Large intestine (tissue), 3 donors: ENCODE results near the gene BACH2. TPM values are rescaled to one million over a fixed set of nuclear protein-coding genes. Genes with fewer than 3 reads are reported as not detected.
"Not testable (repeated sequence)": the region's sequence is repeated elsewhere in the genome, so short reads cannot be mapped to it uniquely, and the experiment has no call there.

Experiments used
- DNase-seq, 2 donors: peaks; one replicate each; pipeline versions ENCODE4 v3.0.0 to v3.0.0-alpha.2; 2013
- H3K27ac ChIP-seq: one replicate; pipeline ENCODE4 v1.5.1; 2013; ENCODE audit warnings: low read length
- H3K27me3 ChIP-seq: 2 replicates; pipeline ENCODE4 v1.6.1; 2013; ENCODE audit warnings: low read length; ENCODE audit not compliant: control insufficient read depth, insufficient read depth
- H3K36me3 ChIP-seq: 2 replicates; pipeline ENCODE4 v1.6.1; 2013; ENCODE audit warnings: low read length; ENCODE audit not compliant: control insufficient read depth, insufficient read depth
- H3K4me1 ChIP-seq: one replicate; pipeline ENCODE4 v1.6.1; 2013; ENCODE audit warnings: low read length; ENCODE audit not compliant: control insufficient read depth, insufficient read depth
- H3K4me3 ChIP-seq: one replicate; pipeline ENCODE4 v1.5.1; 2013; ENCODE audit warnings: low read length
- H3K9me3 ChIP-seq: one replicate; pipeline ENCODE4 v1.6.1; 2013; ENCODE audit warnings: mild to moderate bottlenecking, low read depth, low read length, moderate library complexity; ENCODE audit not compliant: control insufficient read depth
- WGBS: methylation state at CpG from one replicate; pipeline ENCODE4 v1.1.5; 2013; ENCODE audit warnings: low lambda C conversion rate; ENCODE audit not compliant: insufficient coverage; 5-methylcytosine and 5-hydroxymethylcytosine counted together
- polyA plus RNA-seq: library from polyadenylated mRNA; unstranded; fragments of 120-200 nt; gene quantifications from one replicate; pipeline ENCODE4 v1.2.1, GENCODE V29; 2013

Gene BACH2
- polyA plus RNA-seq, 1 donor = 2.8 TPM

- no peaks in the 10 kb centered on the region for H3K27me3 ChIP-seq
- no peaks in the 10 kb centered on the region for H3K9me3 ChIP-seq
- 39% methylated on average over 3 of the region's 5 CpGs for WGBS
- H3K27ac ChIP-seq = no peak overlapping the region
- DNase-seq = no peak
- H3K4me3 ChIP-seq = no peak overlapping the region
- H3K4me1 ChIP-seq = no peaks in the 10 kb centered on the region
- H3K36me3 ChIP-seq = no peaks in the 10 kb centered on the region
Measured at GRCh38 chr6:90126181-90126580, 170.5 kb downstream of the BACH2 start.

- Histone ChIP-seq H3K4me1 (no peaks in the 10 kb centered on the region), H3K4me3 (no peak overlapping the region), H3K36me3 (no peaks in the 10 kb centered on the region), H3K27ac (no peak overlapping the region), H3K27me3 (no peaks in the 10 kb centered on the region), H3K9me3 (no peaks in the 10 kb centered on the region)
- 66% methylated on average over 4 of the region's 5 CpGs for WGBS
- DNase-seq = no peak
Measured at GRCh38 chr6:90124874-90125510, 171.7 kb downstream of the BACH2 start.

- WGBS = 90% methylated on average over 2 of the region's 7 CpGs
Measured at GRCh38 chr6:90123831-90124230, 172.8 kb downstream of the BACH2 start.

GRCh38 chr6:90121982-90122381 lies 174.7 kb downstream of the BACH2 start:
- Histone ChIP-seq H3K27me3 (no peaks in the 10 kb centered on the region), H3K4me3 (no peak overlapping the region), H3K9me3 (no peaks in the 10 kb centered on the region), H3K36me3 (no peaks in the 10 kb centered on the region), H3K4me1 (no peaks in the 10 kb centered on the region), H3K27ac (no peak overlapping the region)
- no peak for DNase-seq
- no CpG with 5 or more reads among the region's 4 CpGs for WGBS

More at GRCh38 chr6:90123831-90124230, 172.8 kb downstream of the BACH2 start:
- H3K27me3 ChIP-seq = no peaks in the 10 kb centered on the region
- H3K9me3 ChIP-seq = no peaks in the 10 kb centered on the region
- no peaks in the 10 kb centered on the region for H3K4me1 ChIP-seq
- H3K4me3 ChIP-seq = no peak overlapping the region
- no peaks in the 10 kb centered on the region for H3K36me3 ChIP-seq
- DNase-seq = no peak
- H3K27ac ChIP-seq = no peak overlapping the region

- whole genome bisulfite sequencing = no CpG with 5 or more reads among the region's 2 CpGs
- Histone ChIP-seq H3K36me3 (no peaks in the 10 kb centered on the region), H3K27me3 (no peaks in the 10 kb centered on the region), H3K4me3 (no peak overlapping the region), H3K4me1 (no peaks in the 10 kb centered on the region), H3K9me3 (no peaks in the 10 kb centered on the region), H3K27ac (no peak overlapping the region)
- no peak for DNase-seq
Measured at GRCh38 chr6:90120327-90120726, 176.3 kb downstream of the BACH2 start.

GRCh38 chr6:90119618-90120017 lies 177.0 kb downstream of the BACH2 start:
- WGBS = 78% methylated on average over 1 of the region's 3 CpGs

GRCh38 chr6:90118581-90118980 lies 178.1 kb downstream of the BACH2 start:
- 100% methylated on average over 1 of the region's 2 CpGs for WGBS
- H3K4me1 ChIP-seq = no peaks in the 10 kb centered on the region

More at GRCh38 chr6:90119618-90120017, 177.0 kb downstream of the BACH2 start:
- H3K27me3 ChIP-seq = no peaks in the 10 kb centered on the region
- no peak for DNase-seq
- no peak overlapping the region for H3K27ac ChIP-seq
- H3K4me1 ChIP-seq = no peaks in the 10 kb centered on the region
- H3K9me3 ChIP-seq = no peaks in the 10 kb centered on the region
- H3K4me3 ChIP-seq = no peak overlapping the region
- no peaks in the 10 kb centered on the region for H3K36me3 ChIP-seq

GRCh38 chr6:90118069-90118468 lies 178.6 kb downstream of the BACH2 start:
- WGBS = 100% methylated on average over 1 of the region's 1 CpG
- H3K27me3 ChIP-seq = no peaks in the 10 kb centered on the region

More at GRCh38 chr6:90118581-90118980, 178.1 kb downstream of the BACH2 start:
- Histone ChIP-seq H3K4me3 (no peak overlapping the region), H3K27me3 (no peaks in the 10 kb centered on the region), H3K27ac (no peak overlapping the region), H3K9me3 (no peaks in the 10 kb centered on the region), H3K36me3 (no peaks in the 10 kb centered on the region)
- no peak for DNase-seq

GRCh38 chr6:90116126-90116525 lies 180.5 kb downstream of the BACH2 start:
- H3K36me3 ChIP-seq, H3K4me1 ChIP-seq, H3K4me3 ChIP-seq, H3K9me3 ChIP-seq, H3K27me3 ChIP-seq, DNase-seq, H3K27ac ChIP-seq: not testable (repeated sequence)
- 100% methylated on average over 1 of the region's 3 CpGs for WGBS

More at GRCh38 chr6:90118069-90118468, 178.6 kb downstream of the BACH2 start:
- Histone ChIP-seq H3K4me1 (no peaks in the 10 kb centered on the region), H3K27ac (no peak overlapping the region), H3K36me3 (no peaks in the 10 kb centered on the region), H3K9me3 (no peaks in the 10 kb centered on the region), H3K4me3 (no peak overlapping the region)
- no peak for DNase-seq

GRCh38 chr6:90113389-90113788 lies 183.3 kb downstream of the BACH2 start:
- Histone ChIP-seq H3K4me3 (no peak overlapping the region), H3K27ac (no peak overlapping the region), H3K4me1 (no peaks in the 10 kb centered on the region), H3K9me3 (no peaks in the 10 kb centered on the region), H3K27me3 (no peaks in the 10 kb centered on the region), H3K36me3 (no peaks in the 10 kb centered on the region)
- no peak for DNase-seq

- Histone ChIP-seq H3K9me3 (no peaks in the 10 kb centered on the region), H3K4me1 (no peaks in the 10 kb centered on the region), H3K27ac (no peak overlapping the region), H3K27me3 (no peaks in the 10 kb centered on the region), H3K4me3 (no peak overlapping the region), H3K36me3 (no peaks in the 10 kb centered on the region)
- no peak for DNase-seq
- WGBS = 83% methylated on average over 1 of the region's 2 CpGs
Measured at GRCh38 chr6:90111387-90111786, 185.3 kb downstream of the BACH2 start.
